ENCODE measurements around the gene PTX4. TPM values are rescaled to one million over a fixed set of nuclear protein-coding genes. Genes with fewer than 3 reads are reported as not detected.
A peak's percentile ranks its signal among the peaks of the same experiment; 100 is the strongest.

Gene PTX4
- total and polyA plus RNA-seq, 9 of the 15 experiments (the other 6 are each of a cell fraction or from before 2014, with no cell fraction given), result 0.11 TPM; not detected in 8

DNA sequence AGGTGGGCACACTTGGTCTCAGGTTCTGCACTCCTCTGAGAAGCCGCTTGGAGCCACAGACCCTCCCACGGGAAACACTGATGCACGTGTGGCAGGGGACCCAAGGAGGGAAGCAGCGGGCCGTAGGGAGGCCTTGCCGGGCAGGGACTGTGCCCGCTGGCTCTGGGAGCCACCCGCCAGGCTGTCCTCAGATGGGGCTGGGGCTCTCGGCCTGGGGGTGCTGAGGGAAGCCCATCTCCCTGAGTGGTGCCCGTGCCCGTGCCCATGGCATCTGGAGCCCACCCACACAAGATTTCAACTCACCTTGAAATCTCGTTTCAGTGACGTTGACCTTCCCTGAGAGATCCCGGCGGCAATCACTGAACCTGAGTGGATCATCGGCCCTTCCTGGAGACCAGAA, 31.8 kb downstream of the PTX4 start:
- no peaks in the 10 kb centered on the region for H3K27me3 ChIP-seq (ENCODE audit: control insufficient read depth in 2 of 2, insufficient read depth in 2 of 2, low read length in 2 of 2)
- H3K36me3 ChIP-seq (ENCODE audit: control insufficient read depth, insufficient read depth, low read length), result peaks cover 76% of the 10 kb centered on the region; the same call in 2 of the 3 replicates
- DNase-seq (ENCODE audit: extremely low read depth in 1 of 4, low spot score in 3 of 4) (no peak), ATAC-seq (no peak), FAIRE-seq (no peak)
- H2AFZ ChIP-seq (ENCODE audit: low read depth, low read length), result no peak overlapping the region
- WGBS (ENCODE audit: insufficient coverage, low coverage, missing lambda C conversion rate), result 93% methylated on average over 12 of the region's 16 CpGs
- no peak overlapping the region for H3K27ac ChIP-seq (ENCODE audit: extremely low read depth, low read depth, low read length)
- H3K9me1 ChIP-seq (ENCODE audit: control insufficient read depth, insufficient read depth, low read length), result peaks cover 4% of the 10 kb centered on the region
- CTCF ChIA-PET (ENCODE audit: low intra/inter-chr PET ratio), result no interaction called here
- peaks cover 0 to 11% of the 10 kb centered on the region in 2 experiments; a peak in 2 of 5 replicates for H3K4me1 ChIP-seq (replicated peaks in 1 of 2; ENCODE audit: control insufficient read depth in 2 of 2, insufficient read depth in 2 of 2, low read length in 2 of 2)
- intact Hi-C loops (cut with micrococcal nuclease), result no loop called here
- TF ChIP-seq SRF (CRISPR knock-in tag; IDR thresholded peaks at IDR 0.05) (no peak), ETV5 (CRISPR knock-in tag; IDR thresholded peaks at IDR 0.05; ENCODE audit: low read depth) (no peak)
- H3K9me3 ChIP-seq (replicated peaks; ENCODE audit: control insufficient read depth, insufficient read depth, low read depth, low read length), result no peaks in the 10 kb centered on the region
- POLR2A ChIA-PET, result no interaction called here
- H3K4me3 ChIP-seq, result no peak overlapping the region
- H3K79me2 ChIP-seq (ENCODE audit: control insufficient read depth, insufficient read depth, low read length), result no peaks in the 10 kb centered on the region
- BruUV-seq (replicated peaks), result no TSS peak
- 0 out of 2 replicates have a peak, but pooled peaks cover 5% of the 10 kb centered on the region for H4K20me1 ChIP-seq (replicated peaks; ENCODE audit: control insufficient read depth, insufficient read depth, low read length)
- in situ Hi-C loops (cut with MboI), result no loop called here
- no peak overlapping the region for H3K9ac ChIP-seq (ENCODE audit: insufficient read depth in 1 of 2, low read depth in 2 of 2, low read length in 2 of 2)
- no peak overlapping the region for H3K4me2 ChIP-seq (ENCODE audit: insufficient read depth, low read length)

DNA sequence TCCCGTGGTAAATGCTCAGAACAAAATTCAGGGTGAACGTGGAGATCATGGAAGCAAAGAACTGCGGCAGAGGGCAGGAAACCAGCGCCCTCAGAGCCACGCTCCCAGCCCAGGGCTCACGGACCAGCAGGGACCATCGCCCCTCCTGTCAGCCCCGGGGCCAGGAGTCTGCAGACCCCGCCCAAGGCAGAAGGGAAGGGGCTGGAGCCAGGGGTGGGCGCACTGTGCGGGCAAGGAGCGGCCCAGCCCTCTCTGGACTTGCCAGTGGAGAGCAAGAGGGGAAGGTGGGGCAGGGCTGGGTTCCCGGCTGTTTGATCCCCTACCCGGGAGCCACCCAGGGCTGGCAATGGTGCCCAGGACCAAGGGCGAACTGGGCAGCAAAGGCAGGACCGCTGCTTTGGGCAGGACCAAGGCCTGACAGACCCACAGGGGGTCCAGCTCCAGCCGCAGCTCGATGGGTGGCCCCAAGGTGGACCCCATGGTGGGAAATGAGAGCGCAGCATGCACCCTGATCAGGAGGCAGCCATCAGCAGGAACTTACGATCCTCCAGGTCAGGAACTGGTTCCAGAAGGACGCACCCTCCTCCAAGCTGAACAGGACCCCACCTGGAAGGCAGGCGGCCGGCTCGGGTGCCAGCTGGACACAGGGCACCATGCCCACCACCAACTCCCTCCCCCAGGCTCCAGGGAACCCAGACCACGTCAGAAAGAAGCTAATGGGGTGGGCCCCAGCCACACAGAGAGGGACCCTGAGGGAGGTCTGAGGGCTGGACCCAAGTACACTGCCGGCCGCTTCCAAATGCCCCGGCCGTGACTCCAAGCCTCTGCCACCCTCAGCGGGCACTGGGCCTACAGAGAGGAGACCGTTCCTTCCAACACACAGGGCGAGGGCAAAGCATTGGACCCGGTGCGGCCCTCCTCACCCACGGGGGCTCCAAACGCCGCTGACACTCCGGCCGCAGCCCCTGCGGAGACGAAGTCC, 33.3 kb downstream of the PTX4 start:
- BruUV-seq (replicated peaks), result no TSS peak
- ChIA-PET POLR2A (interaction anchor here (1.0 to 1.2 kb wide), 2 partner anchors 10 to 35 kb away, joined by 3 read pairs; partner anchors contain the start of gene UQCC4), CTCF (ENCODE audit: low intra/inter-chr PET ratio) (no interaction called here)
- DNase-seq (ENCODE audit: extremely low read depth in 1 of 4, low spot score in 3 of 4) (no peak), ATAC-seq (no peak), FAIRE-seq (no peak)
- no peaks in the 10 kb centered on the region for H3K27me3 ChIP-seq (ENCODE audit: control insufficient read depth in 2 of 2, insufficient read depth in 2 of 2, low read length in 2 of 2)
- in situ Hi-C loops (cut with MboI) (no loop called here), intact Hi-C loops (cut with micrococcal nuclease) (no loop called here)
- H3K4me1 ChIP-seq (replicated peaks in 1 of 2; ENCODE audit: control insufficient read depth in 2 of 2, insufficient read depth in 2 of 2, low read length in 2 of 2), result peaks cover 0 to 22% of the 10 kb centered on the region in 2 experiments; a peak in 2 of 5 replicates
- no peak overlapping the region for H2AFZ ChIP-seq (ENCODE audit: low read depth, low read length)
- H3K79me2 ChIP-seq (ENCODE audit: control insufficient read depth, insufficient read depth, low read length), result no peaks in the 10 kb centered on the region
- H3K4me2 ChIP-seq (ENCODE audit: insufficient read depth, low read length), result no peak overlapping the region
- H3K9me3 ChIP-seq (replicated peaks; ENCODE audit: control insufficient read depth, insufficient read depth, low read depth, low read length), result no peaks in the 10 kb centered on the region
- peak; percentile 37; the same call in 1 of the 2 replicates for TF ChIP-seq POLR2G (IDR thresholded peaks at IDR 0.05; ENCODE audit: low read depth, low read length)
- TF ChIP-seq RUNX1 (IDR thresholded peaks at IDR 0.05; ENCODE audit: low read depth), result no peak
- WGBS (ENCODE audit: insufficient coverage, low coverage, missing lambda C conversion rate), result 91% methylated on average over 29 of the region's 41 CpGs
- H4K20me1 ChIP-seq (replicated peaks; ENCODE audit: control insufficient read depth, insufficient read depth, low read length), result 0 out of 2 replicates have a peak, but pooled peaks cover 5% of the 10 kb centered on the region
- H3K27ac ChIP-seq (ENCODE audit: extremely low read depth, low read depth, low read length), result no peak overlapping the region
- no peak overlapping the region for H3K4me3 ChIP-seq
- H3K9ac ChIP-seq (ENCODE audit: insufficient read depth in 1 of 2, low read depth in 2 of 2, low read length in 2 of 2), result no peak overlapping the region
- H3K9me1 ChIP-seq (ENCODE audit: control insufficient read depth, insufficient read depth, low read length), result peaks cover 4% of the 10 kb centered on the region
- peaks cover 76% of the 10 kb centered on the region; the same call in 2 of the 3 replicates for H3K36me3 ChIP-seq (ENCODE audit: control insufficient read depth, insufficient read depth, low read length)
